GM23248 (cell line): ENCODE data around the gene SFMBT2.

Source experiments
- EZH2 ChIP-seq: fragments of 200-600 bp; sonication (generic); IDR thresholded peaks from 2 replicates; pipeline ENCODE4 v1.6.1; 2018; ENCODE audit warnings: antibody characterized with exemption, mild to moderate bottlenecking; ENCODE audit not compliant: insufficient read depth, poor library complexity, severe bottlenecking
- EZH2phosphoT487 ChIP-seq: fragments of 200-600 bp; sonication (generic); IDR thresholded peaks from 2 replicates; pipeline ENCODE4 v1.6.1; 2018; ENCODE audit warnings: antibody characterized with exemption, moderate library complexity, mild to moderate bottlenecking, low read depth; ENCODE audit not compliant: insufficient read depth

- TF ChIP-seq EZH2phosphoT487 (no peak), EZH2 (no peak)
These were observed 276.4 kb downstream of the SFMBT2 start for GRCh38 chr10:7134448-7134847.
